ENCODE data around the gene MIAT.
"Not testable (repeated sequence)": the region's sequence is repeated elsewhere in the genome, so short reads cannot be mapped to it uniquely, and the experiment has no call there.

The MIAT gene

DNA sequence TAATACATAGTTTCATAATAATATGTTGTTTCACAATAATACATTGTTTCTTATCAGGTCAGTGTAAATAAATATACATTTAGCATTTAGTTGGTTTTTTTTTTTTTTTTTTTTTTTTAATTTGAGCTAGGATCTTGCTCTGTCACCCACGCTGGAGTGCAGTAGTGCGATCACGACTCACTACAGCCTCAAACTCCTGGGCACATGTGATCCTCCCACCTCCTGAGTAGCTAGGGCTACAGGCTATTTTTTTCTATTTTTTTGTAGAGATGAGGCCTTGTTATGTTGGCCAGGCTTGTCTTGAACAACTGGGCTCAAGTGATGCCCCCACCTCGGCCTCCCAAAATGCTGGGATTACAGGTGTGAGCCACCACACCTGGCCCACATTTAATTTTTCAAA lies 43.5 kb downstream of the MIAT start:
- Histone ChIP-seq H2AFZ (no peak overlapping the region), H3K9me3 (ENCODE audit: control insufficient read depth, low read length) (no peaks in the 10 kb centered on the region), H3K27ac (no peak overlapping the region), H3K27me3 (ENCODE audit: control insufficient read depth, insufficient read depth, low read length) (no peaks in the 10 kb centered on the region), H3K4me3 (ENCODE audit: low read depth, low read length) (no peak overlapping the region), H3K4me2 (ENCODE audit: low read length) (no peak overlapping the region), H3K79me2 (peaks cover 4% of the 10 kb centered on the region), H3K4me1 (no peaks in the 10 kb centered on the region), H3K9ac (no peak overlapping the region), H3K36me3 (ENCODE audit: control insufficient read depth, insufficient read depth, low read length) (no peaks in the 10 kb centered on the region)
- TF ChIP-seq CTCF (IDR thresholded peaks at IDR 0.05): no peak

GRCh38 chr22:26701323-26701722 lies 43.9 kb downstream of the MIAT start:
- Histone ChIP-seq H3K4me1 (no peaks in the 10 kb centered on the region), H2AFZ (no peak overlapping the region), H3K4me3 (ENCODE audit: low read depth, low read length) (no peak overlapping the region), H3K36me3 (ENCODE audit: control insufficient read depth, insufficient read depth, low read length) (no peaks in the 10 kb centered on the region), H3K27me3 (ENCODE audit: control insufficient read depth, insufficient read depth, low read length) (no peaks in the 10 kb centered on the region), H3K4me2 (ENCODE audit: low read length) (no peak overlapping the region), H3K79me2 (peaks cover 4% of the 10 kb centered on the region), H3K9ac (no peak overlapping the region), H3K27ac (no peak overlapping the region), H3K9me3 (ENCODE audit: control insufficient read depth, low read length) (no peaks in the 10 kb centered on the region)
- TF ChIP-seq CTCF (IDR thresholded peaks at IDR 0.05): no peak

DNA sequence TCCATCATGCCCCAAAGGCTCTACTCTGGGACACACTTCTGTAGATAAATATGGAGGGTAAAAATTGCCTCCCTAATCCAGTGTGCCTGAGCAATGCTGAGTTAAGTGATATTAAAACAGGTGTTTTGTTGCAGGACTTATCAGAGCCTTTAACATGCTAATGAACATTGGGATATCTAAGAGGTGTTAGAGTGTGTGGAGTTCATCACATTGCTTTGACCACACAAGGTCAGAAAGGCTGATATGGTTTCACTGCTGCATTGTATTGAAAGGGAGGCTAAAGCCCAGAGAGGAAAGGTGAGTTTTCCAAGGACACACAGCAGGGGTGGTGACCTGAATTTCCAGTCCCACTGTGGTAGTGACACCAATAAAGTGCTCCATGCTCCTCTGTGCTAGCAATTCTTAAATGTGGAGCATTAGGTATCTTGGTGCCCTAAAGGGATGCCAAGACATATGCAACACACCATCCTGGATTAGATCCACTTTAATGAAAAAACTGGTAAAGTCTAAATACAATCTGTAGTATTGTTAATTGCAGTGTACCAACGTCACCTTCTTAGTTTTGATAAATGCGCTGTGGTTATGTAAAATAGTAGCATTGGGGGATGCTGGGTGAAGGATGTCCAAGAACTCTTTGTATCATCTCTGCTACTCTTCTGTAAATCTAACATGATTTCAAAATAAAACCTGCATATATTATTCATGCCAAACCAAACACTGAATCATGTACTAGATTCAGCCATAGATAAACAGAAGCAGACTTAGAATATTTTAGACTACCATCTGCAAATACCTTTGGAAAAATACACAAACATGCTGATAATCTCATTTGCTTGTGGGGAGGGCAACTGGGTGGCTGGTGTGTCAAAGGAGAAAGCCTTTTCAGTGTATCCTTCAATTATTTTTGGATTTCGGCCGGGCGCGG lies 45.8 kb downstream of the MIAT start:
- peaks cover 4% of the 10 kb centered on the region for H3K79me2 ChIP-seq
- no peaks in the 10 kb centered on the region for H3K9me3 ChIP-seq (ENCODE audit: control insufficient read depth, low read length)
- H3K4me2 ChIP-seq (ENCODE audit: low read length): no peak overlapping the region
- H3K36me3 ChIP-seq (ENCODE audit: control insufficient read depth, insufficient read depth, low read length): no peaks in the 10 kb centered on the region
- no peak overlapping the region for H3K27ac ChIP-seq
- no peaks in the 10 kb centered on the region for H3K4me1 ChIP-seq
- no peak for TF ChIP-seq CTCF (IDR thresholded peaks at IDR 0.05)
- no peak overlapping the region for H3K4me3 ChIP-seq (ENCODE audit: low read depth, low read length)
- H2AFZ ChIP-seq: no peak overlapping the region
- H3K9ac ChIP-seq: no peak overlapping the region
- H3K27me3 ChIP-seq (ENCODE audit: control insufficient read depth, insufficient read depth, low read length): no peaks in the 10 kb centered on the region

DNA sequence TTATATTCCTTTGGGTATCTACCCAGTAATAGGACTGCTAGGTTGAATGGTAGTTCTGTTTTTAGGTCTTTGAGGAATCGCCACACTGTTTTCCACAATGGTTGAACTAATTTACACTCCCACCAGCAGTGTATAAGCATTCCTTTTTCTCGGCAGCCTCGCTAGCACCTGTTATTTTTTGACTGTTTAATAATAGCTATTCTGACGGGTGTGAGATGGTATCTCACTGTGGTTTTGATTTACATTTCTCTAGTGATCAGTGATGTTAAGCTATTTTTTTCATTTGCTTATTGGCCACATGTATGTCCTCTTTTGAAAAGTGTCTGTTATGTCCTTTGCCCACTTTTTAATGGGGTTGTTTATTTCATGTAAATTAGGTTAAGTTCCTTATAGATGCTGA lies 48.0 kb downstream of the MIAT start:
- H3K36me3 ChIP-seq (ENCODE audit: control insufficient read depth, insufficient read depth, low read length); H3K9me3 ChIP-seq (ENCODE audit: control insufficient read depth, low read length); H3K79me2 ChIP-seq; H3K27ac ChIP-seq; H3K4me1 ChIP-seq; H3K4me2 ChIP-seq (ENCODE audit: low read length); H3K27me3 ChIP-seq (ENCODE audit: control insufficient read depth, insufficient read depth, low read length); H3K9ac ChIP-seq; H2AFZ ChIP-seq; H3K4me3 ChIP-seq (ENCODE audit: low read depth, low read length): not testable (repeated sequence)

- no peak overlapping the region for H3K27ac ChIP-seq
- peaks cover 4% of the 10 kb centered on the region for H3K79me2 ChIP-seq
- H3K27me3 ChIP-seq (ENCODE audit: control insufficient read depth, insufficient read depth, low read length): no peaks in the 10 kb centered on the region
- TF ChIP-seq CTCF (IDR thresholded peaks at IDR 0.05): no peak
- H3K4me1 ChIP-seq: no peaks in the 10 kb centered on the region
- peak overlapping the region; percentile 27 for H3K4me2 ChIP-seq (ENCODE audit: low read length)
- no peak overlapping the region for H2AFZ ChIP-seq
- no peaks in the 10 kb centered on the region for H3K9me3 ChIP-seq (ENCODE audit: control insufficient read depth, low read length)
- no peaks in the 10 kb centered on the region for H3K36me3 ChIP-seq (ENCODE audit: control insufficient read depth, insufficient read depth, low read length)
- H3K9ac ChIP-seq: no peak overlapping the region
- H3K4me3 ChIP-seq (ENCODE audit: low read depth, low read length): no peak overlapping the region
These were observed 49.7 kb downstream of the MIAT start for GRCh38 chr22:26707090-26707489.

Data from parathyroid adenoma (tissue), 2 donors.